Activated T-helper 17 cell treated with anti-CD3 and anti-CD28 coated beads, Interleukin-2, amount 50 U/mL, for 72 hours (primary cell): Measurements from ENCODE around the gene PIMREG. TPM values are rescaled to one million over a fixed set of nuclear protein-coding genes. Genes with fewer than 3 reads are reported as not detected.

Source experiments
- total RNA-seq, 2 donors: library from RNA; stranded (reverse); gene quantifications; one replicate each; pipeline ENCODE4 v1.2.3, GENCODE V29; 2022

Gene PIMREG
- total RNA-seq, 2 donors from 2014 or later, result 5.9 to 7.4 TPM

Other genes with a start within 250 kb of the PIMREG start
- not detected for gene AIPL1, start 9.3 kb upstream of the PIMREG start, total RNA-seq
- gene PITPNM3, start 112.1 kb downstream of the PIMREG start, total RNA-seq, result 1 to 10 TPM in 1 of 2 donors, under 1 TPM in 1; 0.73 to 1.4 TPM
- gene KIAA0753, start 196.3 kb downstream of the PIMREG start, total RNA-seq, result 10 to 100 TPM; 17.6 to 24.2 TPM
- 100 to 1,000 TPM; 114 to 160 TPM for gene TXNDC17, start 196.6 kb downstream of the PIMREG start, total RNA-seq
- gene MED31, start 207.2 kb downstream of the PIMREG start, total RNA-seq, result 10 to 100 TPM; 17.5 to 20.2 TPM
- 1 to 10 TPM; 1.1 to 3.0 TPM for gene C17orf100, start 207.3 kb downstream of the PIMREG start, total RNA-seq